T-helper 1 cell treated with Interleukin-12 subunit alpha and Interleukin-12 subunit beta and Interleukin-4 antibody, amounts not matched to agents 30 μg/mL and 1 μg/mL, for 36 hours (primary cell): ENCODE measurements around the gene BAK1.

Experiments used
- H3K27ac Mint-ChIP-seq: one replicate; pipeline ENCODE4 v1.8.0; 2021; ENCODE audit warnings: mild to moderate bottlenecking, mixed read lengths
- H3K27me3 Mint-ChIP-seq: one replicate; pipeline ENCODE4 v1.8.0; 2021; ENCODE audit warnings: low read depth, mixed read lengths
- H3K36me3 Mint-ChIP-seq: one replicate; pipeline ENCODE4 v1.8.0; 2021; ENCODE audit warnings: low read depth, mixed read lengths
- H3K4me1 Mint-ChIP-seq: one replicate; pipeline ENCODE4 v1.8.0; 2021; ENCODE audit warnings: low read depth, mixed read lengths
- H3K4me3 Mint-ChIP-seq: one replicate; pipeline ENCODE4 v1.8.0; 2021; ENCODE audit warnings: mild to moderate bottlenecking, moderate library complexity, mixed read lengths
- H3K9me3 Mint-ChIP-seq: one replicate; pipeline ENCODE4 v1.8.0; 2021; ENCODE audit warnings: mixed read lengths

Gene BAK1

GRCh38 chr6:33613795-33614168, 33.7 kb upstream of the BAK1 start:
- Mint-ChIP-seq H3K27me3 (peaks cover 14% of the 10 kb centered on the region), H3K36me3 (no peaks in the 10 kb centered on the region), H3K27ac (no peak overlapping the region), H3K4me1 (peaks cover 5% of the 10 kb centered on the region), H3K9me3 (no peaks in the 10 kb centered on the region), H3K4me3 (no peak overlapping the region)

- H3K27ac Mint-ChIP-seq = no peak overlapping the region
- H3K4me1 Mint-ChIP-seq = peaks cover 3% of the 10 kb centered on the region
- peaks cover 15% of the 10 kb centered on the region for H3K27me3 Mint-ChIP-seq
- no peak overlapping the region for H3K4me3 Mint-ChIP-seq
- no peaks in the 10 kb centered on the region for H3K36me3 Mint-ChIP-seq
- no peaks in the 10 kb centered on the region for H3K9me3 Mint-ChIP-seq
Measured at GRCh38 chr6:33613146-33613794, 33.2 kb upstream of the BAK1 start.

GRCh38 chr6:33610779-33611732, 31.0 kb upstream of the BAK1 start:
- Mint-ChIP-seq H3K9me3 (no peaks in the 10 kb centered on the region), H3K27ac (no peak overlapping the region), H3K27me3 (peaks cover 12% of the 10 kb centered on the region), H3K4me1 (peaks cover 3% of the 10 kb centered on the region), H3K36me3 (no peaks in the 10 kb centered on the region), H3K4me3 (no peak overlapping the region)

DNA sequence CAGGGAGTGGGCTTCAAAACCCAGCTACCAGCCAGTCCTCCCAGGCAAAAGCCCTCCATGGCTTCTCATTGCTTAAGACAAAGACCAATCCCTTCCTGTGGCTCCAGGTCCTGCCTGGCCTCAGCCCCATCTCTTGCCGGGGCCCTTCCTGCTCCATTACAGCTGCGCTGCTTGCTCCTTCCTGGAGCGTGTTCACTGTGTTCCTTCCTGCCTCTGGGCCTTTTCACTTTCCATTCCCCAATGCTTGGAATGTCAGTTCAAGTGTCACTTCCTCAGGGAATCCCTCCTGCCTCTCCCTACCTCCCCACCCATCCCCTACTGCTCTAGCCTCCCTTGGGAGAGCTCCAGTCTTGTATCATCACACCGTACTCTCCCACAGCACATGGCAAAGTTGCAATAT, 30.0 kb upstream of the BAK1 start:
- peaks cover 2% of the 10 kb centered on the region for H3K36me3 Mint-ChIP-seq
- H3K9me3 Mint-ChIP-seq = no peaks in the 10 kb centered on the region
- no peak overlapping the region for H3K27ac Mint-ChIP-seq
- H3K4me1 Mint-ChIP-seq = peaks cover 3% of the 10 kb centered on the region
- no peak overlapping the region for H3K4me3 Mint-ChIP-seq
- peaks cover 15% of the 10 kb centered on the region for H3K27me3 Mint-ChIP-seq

GRCh38 chr6:33609528-33609927, 29.5 kb upstream of the BAK1 start:
- no peaks in the 10 kb centered on the region for H3K9me3 Mint-ChIP-seq
- no peak overlapping the region for H3K4me3 Mint-ChIP-seq
- peaks cover 3% of the 10 kb centered on the region for H3K4me1 Mint-ChIP-seq
- H3K27ac Mint-ChIP-seq = no peak overlapping the region
- peaks cover 2% of the 10 kb centered on the region for H3K36me3 Mint-ChIP-seq
- H3K27me3 Mint-ChIP-seq = peaks cover 18% of the 10 kb centered on the region

GRCh38 chr6:33609019-33609418, 28.9 kb upstream of the BAK1 start:
- Mint-ChIP-seq H3K27me3 (peaks cover 18% of the 10 kb centered on the region), H3K4me3 (no peak overlapping the region), H3K27ac (no peak overlapping the region), H3K36me3 (peaks cover 2% of the 10 kb centered on the region), H3K4me1 (peaks cover 3% of the 10 kb centered on the region), H3K9me3 (no peaks in the 10 kb centered on the region)

GRCh38 chr6:33607784-33608161, 27.7 kb upstream of the BAK1 start:
- no peak overlapping the region for H3K27ac Mint-ChIP-seq
- peaks cover 2% of the 10 kb centered on the region for H3K36me3 Mint-ChIP-seq
- H3K4me1 Mint-ChIP-seq = peaks cover 3% of the 10 kb centered on the region
- H3K4me3 Mint-ChIP-seq = no peak overlapping the region
- no peaks in the 10 kb centered on the region for H3K9me3 Mint-ChIP-seq
- peaks cover 27% of the 10 kb centered on the region for H3K27me3 Mint-ChIP-seq

GRCh38 chr6:33607126-33607783, 27.2 kb upstream of the BAK1 start:
- H3K27ac Mint-ChIP-seq = no peak overlapping the region
- no peaks in the 10 kb centered on the region for H3K9me3 Mint-ChIP-seq
- no peak overlapping the region for H3K4me3 Mint-ChIP-seq
- peaks cover 3% of the 10 kb centered on the region for H3K4me1 Mint-ChIP-seq
- peaks cover 32% of the 10 kb centered on the region for H3K27me3 Mint-ChIP-seq
- peaks cover 2% of the 10 kb centered on the region for H3K36me3 Mint-ChIP-seq

- no peaks in the 10 kb centered on the region for H3K9me3 Mint-ChIP-seq
- peaks cover 35% of the 10 kb centered on the region for H3K27me3 Mint-ChIP-seq
- peaks cover 2% of the 10 kb centered on the region for H3K36me3 Mint-ChIP-seq
- no peak overlapping the region for H3K27ac Mint-ChIP-seq
- peaks cover 3% of the 10 kb centered on the region for H3K4me1 Mint-ChIP-seq
- no peak overlapping the region for H3K4me3 Mint-ChIP-seq
Measured at GRCh38 chr6:33606642-33607041, 26.6 kb upstream of the BAK1 start.

- Mint-ChIP-seq H3K36me3 (peaks cover 2% of the 10 kb centered on the region), H3K27me3 (peaks cover 35% of the 10 kb centered on the region), H3K9me3 (no peaks in the 10 kb centered on the region), H3K27ac (no peak overlapping the region), H3K4me1 (peaks cover 3% of the 10 kb centered on the region), H3K4me3 (no peak overlapping the region)
Measured at GRCh38 chr6:33604941-33605854, 25.1 kb upstream of the BAK1 start.

GRCh38 chr6:33602180-33602579, 22.1 kb upstream of the BAK1 start:
- peaks cover 2% of the 10 kb centered on the region for H3K36me3 Mint-ChIP-seq
- H3K9me3 Mint-ChIP-seq = no peaks in the 10 kb centered on the region
- no peak overlapping the region for H3K27ac Mint-ChIP-seq
- no peaks in the 10 kb centered on the region for H3K4me1 Mint-ChIP-seq
- peaks cover 23% of the 10 kb centered on the region for H3K27me3 Mint-ChIP-seq
- no peak overlapping the region for H3K4me3 Mint-ChIP-seq

DNA sequence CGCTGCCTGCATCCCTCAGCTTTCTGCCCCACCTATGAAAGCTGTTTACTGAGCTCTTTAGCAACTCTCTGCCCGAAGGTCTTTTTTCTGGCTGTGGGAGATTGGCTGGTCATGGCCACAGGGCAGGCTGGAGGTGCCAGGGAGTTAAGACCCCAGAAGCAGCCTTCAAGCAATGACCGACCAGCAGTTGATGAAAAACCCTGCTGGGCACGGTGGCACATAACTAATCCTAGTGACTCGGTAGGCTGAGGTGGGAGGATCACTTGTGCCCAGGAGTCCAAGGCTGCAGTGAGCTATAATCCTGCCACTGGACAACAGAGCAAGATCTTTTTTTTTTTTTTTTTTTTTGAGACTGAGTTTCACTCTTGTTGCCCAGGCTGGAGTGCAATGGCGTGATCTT, 20.7 kb upstream of the BAK1 start:
- Mint-ChIP-seq H3K36me3 (peaks cover 2% of the 10 kb centered on the region), H3K9me3 (no peaks in the 10 kb centered on the region), H3K27me3 (peaks cover 23% of the 10 kb centered on the region), H3K4me3 (no peak overlapping the region), H3K4me1 (peaks cover 6% of the 10 kb centered on the region), H3K27ac (no peak overlapping the region)

DNA sequence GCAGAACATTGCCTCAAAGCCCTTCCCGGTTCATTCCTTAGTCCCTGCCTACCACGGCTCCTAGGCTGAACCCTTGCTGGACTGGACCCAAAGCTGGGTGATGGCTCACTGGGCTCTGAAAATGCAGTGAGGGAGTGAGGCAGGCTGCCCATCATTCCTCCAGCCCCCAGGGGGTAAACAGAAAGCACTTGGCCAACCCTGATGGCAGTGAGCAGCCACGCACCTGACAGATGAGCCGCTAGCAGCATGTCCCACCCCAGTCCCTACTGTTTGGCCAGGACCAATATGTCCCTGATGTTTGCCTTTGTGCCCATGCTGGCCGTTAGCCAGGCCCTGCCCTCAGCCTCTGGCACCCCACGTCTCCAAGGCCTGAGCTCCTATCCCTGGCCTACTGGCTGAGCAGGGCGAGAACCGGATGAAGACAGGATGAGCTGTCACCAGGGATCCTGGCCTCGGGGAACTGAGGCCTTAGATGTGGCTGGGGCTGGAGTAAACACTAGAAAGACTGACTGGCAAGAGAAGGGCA, 19.4 kb upstream of the BAK1 start:
- H3K9me3 Mint-ChIP-seq = no peaks in the 10 kb centered on the region
- no peaks in the 10 kb centered on the region for H3K36me3 Mint-ChIP-seq
- H3K4me3 Mint-ChIP-seq = no peak overlapping the region

More for the DNA sequence above, 19.4 kb upstream of the BAK1 start:
- Mint-ChIP-seq H3K27ac (no peak overlapping the region), H3K27me3 (peaks cover 17% of the 10 kb centered on the region), H3K4me1 (peaks cover 6% of the 10 kb centered on the region)
